GM21447 (cell line): ENCODE results near the gene NCKAP5.

Experiments used
- ATAC-seq: cut with Tn5 transposase; IDR thresholded peaks from one replicate; pipeline ENCODE4 v1.9.1; 2021; ENCODE audit not compliant: unreplicated experiment

Gene NCKAP5

DNA sequence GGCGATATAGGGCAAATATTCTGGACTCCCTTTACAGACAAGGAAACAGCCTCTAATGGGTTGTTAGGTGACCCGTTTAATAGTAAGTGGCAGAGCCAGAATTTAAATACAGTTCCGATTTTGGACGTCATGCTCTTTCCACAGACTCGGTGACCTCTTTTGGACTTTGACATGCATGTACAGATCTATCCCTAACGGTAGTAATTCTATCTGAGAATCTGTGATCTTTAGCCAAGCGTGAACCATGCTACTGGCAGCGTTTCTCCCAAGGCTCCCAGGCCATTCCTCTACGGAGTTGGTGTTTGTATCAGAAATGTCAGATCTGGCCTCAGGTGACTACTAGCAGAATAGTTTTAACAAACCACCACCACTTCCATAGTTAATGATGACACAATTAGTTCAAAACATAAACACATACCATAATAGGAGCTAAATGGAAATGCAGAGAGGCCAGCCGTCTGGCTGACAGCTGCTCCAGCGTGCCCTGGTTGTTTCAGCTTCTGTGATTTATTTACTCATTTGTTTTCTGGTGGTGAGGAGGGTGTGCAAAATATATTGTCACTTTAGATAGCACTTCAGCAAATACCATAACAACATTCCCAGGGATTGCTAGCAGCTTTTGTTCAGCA is 593.7 kb downstream of the NCKAP5 start:
- no peak for ATAC-seq

DNA sequence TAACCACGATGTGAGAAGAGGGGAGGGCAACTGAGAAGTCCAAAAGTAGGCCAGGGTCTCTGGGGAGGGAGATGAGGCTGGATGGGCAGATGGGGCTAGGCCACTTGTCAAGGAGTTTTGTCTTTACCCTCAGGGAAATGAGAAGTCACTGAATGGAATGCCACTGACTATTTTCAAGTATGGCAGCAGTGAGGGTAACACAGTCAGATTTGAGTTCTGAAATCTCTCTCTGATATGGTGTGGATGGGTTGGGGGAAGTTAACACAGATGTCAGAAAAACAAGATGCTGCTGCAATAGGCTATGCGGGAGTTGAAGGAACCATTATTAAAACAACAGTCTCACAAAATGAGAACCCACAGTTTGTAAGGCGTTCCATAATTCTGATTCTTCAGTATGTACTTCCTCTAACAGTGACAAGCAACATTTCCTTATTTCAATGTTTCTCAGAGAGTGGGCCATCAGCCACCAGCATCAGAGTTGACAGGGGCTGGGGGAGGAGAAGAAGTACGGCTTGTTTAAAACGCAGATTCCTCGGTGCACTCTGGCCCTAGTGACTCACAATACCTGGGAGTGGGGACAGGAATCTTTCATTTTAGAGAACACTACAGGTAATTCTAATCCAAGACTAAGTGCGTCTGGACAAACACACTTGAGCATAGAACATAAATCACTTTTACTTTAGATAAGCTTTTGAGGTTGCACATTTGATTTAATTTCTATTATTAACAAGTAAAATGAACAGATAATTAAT is 596.8 kb downstream of the NCKAP5 start:
- no peak for ATAC-seq

DNA sequence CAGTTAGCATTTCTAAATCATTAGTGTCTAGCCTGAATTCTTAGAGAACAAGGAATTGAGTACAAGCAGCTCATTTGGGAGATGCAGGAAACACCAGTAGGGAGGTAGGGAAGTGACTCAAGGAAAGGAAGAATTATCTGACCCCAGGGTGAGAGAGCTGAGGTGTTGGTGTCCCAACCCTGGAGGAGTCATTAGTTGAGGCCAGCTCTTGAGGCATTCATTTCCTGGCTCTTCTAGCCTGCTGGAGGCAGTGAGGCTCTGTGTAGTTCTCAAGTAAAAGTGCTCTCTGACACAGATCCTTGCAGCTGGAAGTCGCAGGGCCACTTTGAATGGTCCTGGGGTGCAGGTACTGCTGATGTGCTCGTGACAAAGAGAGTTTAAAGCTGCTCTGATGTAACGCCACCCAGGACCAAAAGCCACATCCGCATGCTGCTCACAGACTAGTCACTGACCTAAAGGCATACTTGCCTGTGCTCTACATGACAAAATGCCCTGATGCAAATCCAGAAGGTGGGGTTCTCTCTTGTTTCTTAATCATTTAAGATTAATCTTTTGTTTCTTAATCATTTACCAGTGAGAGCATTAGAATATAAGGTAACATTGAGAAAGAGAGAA is 598.8 kb downstream of the NCKAP5 start:
- no peak for ATAC-seq

DNA sequence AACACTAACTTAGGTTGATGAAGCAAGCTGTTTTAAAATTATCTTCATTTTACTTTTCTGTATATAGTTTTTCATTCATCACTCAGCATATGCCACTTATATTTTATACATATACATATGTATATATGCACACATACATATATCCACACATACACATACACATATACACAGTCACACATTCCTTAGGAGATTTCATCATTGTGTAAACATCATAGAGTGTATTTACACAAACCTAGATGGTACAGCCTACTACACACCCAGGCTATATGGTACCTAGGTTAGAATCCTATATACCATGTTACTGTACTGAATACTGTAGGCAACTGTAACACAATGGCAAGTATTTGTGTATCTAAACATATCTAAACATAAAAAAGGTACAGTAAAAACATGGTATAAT is 602.8 kb downstream of the NCKAP5 start:
- ATAC-seq: no peak

DNA sequence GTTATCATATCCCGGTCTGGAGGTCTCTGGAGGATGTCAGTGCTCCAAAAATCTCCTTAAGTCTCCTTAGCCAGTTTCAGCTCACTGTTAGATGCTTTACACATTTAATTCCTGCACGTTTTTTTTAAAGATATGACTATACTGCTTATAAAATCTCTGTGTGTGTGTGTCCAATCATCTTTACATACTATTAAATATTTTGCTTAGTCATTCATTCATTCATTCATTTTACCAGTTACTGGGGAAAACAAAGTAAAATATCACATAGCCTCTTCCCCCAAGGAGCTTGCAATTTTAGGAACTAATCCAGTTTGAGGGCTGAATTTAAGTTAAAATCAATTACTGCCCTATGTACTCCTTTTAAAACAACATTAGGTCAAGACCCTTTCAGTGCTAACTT is 605.1 kb downstream of the NCKAP5 start:
- ATAC-seq: no peak

DNA sequence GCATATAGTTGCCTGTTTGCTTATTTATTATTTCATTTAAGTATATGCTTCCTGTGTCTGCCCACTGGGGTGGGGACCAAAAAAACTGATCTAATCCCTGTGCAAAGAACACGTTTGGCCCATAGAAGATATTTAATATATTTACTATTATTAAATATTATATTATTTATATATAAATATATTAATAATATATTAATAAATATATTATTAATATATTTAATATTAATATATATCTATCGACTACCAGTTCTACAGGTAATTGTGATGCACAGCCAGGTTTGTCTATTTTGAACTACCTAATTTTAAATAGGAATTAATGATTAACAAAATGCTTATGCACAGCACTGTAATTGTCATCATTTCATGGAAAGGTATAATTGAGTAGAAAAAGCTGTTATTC is 609.4 kb downstream of the NCKAP5 start:
- ATAC-seq: no peak

DNA sequence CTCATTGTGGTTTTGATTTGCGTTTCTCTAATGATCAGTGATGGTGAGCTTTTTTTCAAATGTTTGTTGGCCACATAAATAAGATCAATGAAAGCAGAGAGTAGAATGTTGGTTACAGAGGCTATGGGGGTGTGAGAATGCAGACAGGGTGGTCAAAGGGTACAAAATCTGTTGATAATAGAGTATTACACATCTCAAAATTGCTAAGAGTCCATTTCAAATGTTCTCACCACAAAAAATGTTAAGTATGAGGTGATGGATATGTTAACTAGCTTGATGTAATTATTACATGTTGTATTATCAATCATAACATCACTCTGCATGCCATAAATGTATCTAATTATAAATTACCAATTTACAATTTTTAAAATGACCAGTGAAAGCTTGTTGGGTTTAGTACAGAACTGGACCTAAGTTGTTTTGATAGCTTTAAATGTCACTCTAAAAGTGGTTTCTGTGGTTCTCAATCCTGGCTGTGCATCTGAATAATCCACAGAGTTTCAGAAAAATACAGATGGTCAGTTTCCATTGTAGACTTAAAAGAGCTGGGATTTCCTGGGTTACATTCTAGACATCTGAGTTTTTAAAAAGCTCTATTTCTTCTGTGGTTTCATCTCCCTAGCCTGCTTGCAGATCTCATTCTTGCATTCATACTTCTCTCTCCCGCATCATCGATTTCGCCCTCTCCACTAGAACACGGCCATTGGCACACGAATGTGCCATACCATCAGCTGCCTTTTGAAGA is 612.2 kb downstream of the NCKAP5 start:
- ATAC-seq: no peak

DNA sequence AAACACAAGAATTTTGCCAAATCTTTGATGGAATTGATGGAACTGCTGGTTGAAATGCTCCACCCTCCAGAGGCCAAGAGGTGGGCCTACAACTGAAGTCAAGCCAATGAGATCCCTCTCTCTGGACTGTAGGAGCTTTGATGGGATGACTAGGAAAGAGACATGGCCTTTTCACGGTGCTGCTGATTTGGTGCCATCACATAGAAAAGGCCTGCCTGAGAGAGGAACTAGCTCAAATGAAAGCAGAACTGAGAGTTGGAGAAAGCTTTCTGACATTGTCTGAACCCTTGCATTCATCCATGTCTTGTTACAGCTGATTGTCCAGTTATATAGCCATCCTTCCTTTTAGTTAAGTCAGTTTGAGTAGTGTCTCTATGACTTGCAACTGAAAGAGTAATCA is 614.5 kb downstream of the NCKAP5 start:
- peak; percentile 76 for ATAC-seq

DNA sequence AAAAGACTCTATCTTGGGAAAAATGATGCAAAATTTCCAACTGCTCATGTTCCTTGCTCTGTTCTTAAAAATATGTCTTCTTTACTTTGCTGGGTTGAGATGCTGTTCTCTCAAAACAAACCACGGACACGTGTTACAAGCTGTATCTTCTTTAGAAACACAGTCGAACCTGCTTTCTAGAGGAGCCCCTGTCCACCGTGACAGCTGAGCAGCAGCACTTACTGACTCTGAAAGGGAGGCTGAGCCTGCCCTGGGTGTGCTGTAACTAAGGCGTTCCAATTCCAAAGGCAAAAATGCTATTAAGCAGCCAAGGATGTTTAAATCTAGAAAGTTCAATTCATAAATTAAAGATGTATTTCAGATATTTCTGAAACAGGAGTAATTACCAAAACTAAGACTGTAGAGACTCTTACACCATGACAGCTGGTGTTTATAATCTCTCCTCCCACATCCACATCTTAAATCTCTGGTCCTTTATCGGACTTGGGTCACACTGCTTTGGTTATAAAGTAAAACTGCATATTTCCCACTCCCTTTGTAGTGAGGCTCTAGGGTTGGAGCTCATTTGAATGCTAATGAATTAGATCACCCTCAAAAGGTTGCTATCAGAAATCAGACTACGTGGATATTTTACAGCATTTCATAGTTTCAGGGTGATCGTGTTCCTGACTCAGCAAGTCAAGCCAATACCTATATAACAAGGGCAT is 617.1 kb downstream of the NCKAP5 start:
- no peak for ATAC-seq

DNA sequence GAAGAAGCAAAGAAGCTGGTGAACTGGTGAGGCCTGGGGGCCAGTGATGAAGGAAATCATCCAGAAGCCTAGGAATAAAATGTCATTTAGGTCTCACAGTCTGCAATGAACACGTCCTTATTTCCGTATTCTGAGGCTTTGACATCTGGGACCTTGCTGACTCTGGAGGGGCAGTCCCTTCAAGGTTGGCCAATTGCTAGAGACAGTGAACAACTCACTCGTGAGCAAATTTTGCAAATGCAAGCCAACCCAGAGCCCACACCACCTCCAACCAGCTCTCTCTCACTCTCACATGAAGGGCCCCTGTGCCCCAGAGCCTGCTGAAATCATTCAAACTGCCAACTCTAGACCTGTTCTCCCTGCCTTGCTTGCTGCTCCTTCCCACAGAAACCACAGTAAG is 619.2 kb downstream of the NCKAP5 start:
- no peak for ATAC-seq

DNA sequence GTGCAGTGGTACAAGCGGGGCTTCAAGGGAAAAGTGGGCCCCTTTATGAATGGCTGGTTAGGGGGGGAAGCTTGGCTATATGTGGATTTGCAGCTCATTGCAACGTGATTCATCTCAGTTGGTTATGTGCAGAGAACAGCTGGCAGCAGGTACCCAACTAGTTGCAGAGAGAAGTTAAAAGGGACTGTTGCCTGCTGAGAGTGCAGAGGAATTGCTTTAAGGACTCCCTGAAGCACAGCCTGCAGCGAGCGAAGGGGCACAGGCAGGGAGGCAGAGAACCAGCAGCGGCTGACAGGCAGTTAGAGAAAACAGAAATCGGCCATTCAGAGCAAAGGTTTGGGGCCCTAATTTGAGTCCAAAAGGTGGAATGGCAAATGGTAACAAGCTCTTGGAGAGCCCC is 620.1 kb downstream of the NCKAP5 start:
- no peak for ATAC-seq

DNA sequence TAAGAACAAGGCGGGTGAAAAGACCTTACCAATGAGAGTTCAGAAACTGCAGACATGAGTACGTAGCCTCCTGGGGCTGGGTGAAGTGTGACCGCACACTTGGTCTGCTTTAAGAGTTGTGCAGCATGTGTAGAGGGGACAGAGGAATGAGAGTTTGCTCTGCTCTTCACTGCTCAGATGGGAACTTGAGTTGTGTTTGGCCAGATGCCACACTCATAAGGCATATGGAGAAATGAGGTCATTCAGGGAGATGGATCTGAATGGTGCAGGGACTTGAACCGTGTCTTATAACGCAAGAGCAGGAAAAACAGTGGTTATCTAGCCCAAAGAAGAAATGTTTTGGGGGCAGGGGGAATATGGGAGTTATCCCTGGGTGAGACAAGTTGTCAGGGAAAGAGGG is 624.4 kb downstream of the NCKAP5 start:
- ATAC-seq: no peak

DNA sequence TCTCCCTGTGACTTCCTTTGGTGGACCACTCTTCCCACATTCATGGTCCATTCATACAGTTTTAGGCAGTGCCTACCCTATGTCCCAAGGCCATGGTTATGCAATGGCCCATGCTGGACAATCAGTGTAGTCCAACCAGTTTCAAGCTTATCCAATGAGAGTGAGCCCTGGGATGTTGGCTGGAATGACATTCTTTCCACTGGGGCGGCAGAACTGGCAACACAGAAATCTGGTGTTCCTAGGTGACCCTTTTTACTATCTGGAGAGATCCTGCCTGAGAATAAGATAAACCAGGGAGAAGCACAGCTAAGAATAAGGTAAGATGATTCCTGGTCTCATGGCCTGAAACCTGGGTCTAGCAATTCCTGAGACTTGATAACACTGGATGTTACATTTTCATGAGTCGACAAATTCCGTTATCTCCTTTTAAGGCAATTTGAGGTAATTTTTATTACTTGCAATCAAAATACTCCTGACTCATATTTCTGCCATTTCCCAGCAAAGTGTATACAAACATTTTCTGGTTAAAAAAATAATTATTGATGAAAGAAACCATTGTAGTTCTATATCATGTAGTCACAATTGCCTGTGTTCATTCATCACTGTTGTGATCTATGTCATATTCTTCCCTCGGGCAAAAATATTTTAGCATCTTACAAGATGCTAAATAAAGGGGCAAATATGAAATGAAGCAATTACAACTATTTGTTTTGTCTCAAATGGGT is 626.8 kb downstream of the NCKAP5 start:
- ATAC-seq: no peak

DNA sequence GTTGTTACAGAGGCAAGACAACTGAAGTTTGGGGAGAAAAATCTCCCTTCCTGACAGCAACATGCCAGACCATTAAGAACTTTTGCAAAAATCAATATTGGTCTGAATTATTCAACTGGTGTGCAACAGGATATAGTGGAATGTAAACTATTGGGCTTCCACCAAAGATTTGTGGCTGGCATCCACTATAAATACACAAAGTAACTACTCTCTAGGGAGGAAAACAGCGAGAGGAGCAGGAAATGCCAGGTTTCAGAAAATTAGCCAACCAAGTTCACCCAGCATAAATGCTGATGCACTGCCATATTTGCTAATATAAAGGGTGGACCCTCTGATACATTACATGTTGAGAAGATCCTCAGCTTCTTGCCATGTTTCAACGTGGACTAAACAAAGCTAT is 630.6 kb downstream of the NCKAP5 start:
- no peak for ATAC-seq

DNA sequence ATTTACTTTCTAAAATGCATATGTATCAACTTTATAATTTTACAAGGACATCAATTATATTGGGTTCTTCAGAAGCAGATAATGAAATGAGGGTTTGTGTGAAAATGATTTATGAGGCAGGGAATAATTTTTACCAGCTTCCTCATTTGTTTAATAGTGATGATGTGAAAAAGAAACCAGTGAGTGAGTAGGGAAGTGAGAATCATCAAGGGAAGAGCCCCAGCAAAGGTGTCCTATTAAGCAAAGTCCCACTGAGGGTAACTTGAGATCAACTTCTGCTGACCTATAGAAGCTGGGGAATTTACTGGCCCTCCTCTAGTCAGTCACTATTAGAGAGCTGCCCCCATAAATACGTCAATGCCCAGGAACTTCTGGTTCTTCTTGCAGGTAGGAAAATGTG is 631.5 kb downstream of the NCKAP5 start:
- ATAC-seq: peak; percentile 83

DNA sequence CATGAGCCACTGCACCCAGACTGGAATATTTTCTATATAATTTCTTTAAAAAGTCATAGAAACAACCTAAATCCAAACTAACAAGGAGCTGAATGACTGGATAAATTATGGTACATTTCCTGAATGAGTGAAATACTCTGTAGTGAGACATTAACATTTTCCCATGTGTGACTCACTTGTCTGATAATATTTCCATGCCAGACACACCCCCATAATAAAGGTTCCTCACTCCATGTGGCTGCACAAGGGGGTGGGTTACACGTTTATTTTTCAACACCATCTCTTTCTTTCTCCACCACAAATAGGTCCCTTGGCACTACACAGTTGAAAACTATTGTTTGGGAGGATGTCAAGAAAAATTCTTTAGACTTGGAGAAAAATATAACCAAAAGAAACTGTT is 632.0 kb downstream of the NCKAP5 start:
- ATAC-seq: no peak

DNA sequence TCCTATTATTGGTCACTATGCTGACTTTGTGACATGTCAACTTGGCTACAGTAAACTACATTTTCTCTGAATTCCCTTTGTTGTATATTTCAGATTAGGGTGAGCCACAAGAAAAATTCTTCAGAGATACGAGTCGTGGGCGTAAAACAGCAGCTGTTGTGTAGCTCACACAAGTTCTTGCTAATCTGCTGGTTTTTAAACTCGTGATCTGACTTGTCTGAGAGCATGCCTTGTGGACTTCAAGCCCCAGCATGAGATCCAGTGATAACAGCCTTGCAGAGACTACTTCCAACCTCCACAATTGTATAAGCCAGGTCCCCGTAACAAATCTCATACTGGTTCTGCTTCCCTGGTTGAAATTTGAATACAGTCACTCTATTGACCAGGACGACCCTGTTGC is 638.5 kb downstream of the NCKAP5 start:
- ATAC-seq: no peak

DNA sequence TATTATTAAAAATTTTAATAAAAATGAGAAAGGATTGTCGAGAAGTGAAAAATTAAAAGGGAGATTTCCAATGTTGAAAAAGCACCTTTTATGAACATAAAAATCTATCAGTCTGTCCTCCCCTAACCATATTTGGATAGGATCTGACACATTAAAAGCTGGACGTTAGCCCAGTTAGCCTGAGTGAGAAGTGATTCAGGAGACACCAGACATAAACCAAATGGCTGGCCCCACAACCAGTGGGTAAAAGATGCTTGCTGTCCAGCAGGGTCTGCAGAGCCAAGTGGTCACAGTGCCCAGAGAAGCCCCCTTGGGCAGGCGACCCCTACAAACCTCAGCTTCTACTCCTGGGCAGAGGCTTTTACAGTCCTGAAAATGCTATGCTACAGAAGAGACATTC is 644.5 kb downstream of the NCKAP5 start:
- no peak for ATAC-seq

DNA sequence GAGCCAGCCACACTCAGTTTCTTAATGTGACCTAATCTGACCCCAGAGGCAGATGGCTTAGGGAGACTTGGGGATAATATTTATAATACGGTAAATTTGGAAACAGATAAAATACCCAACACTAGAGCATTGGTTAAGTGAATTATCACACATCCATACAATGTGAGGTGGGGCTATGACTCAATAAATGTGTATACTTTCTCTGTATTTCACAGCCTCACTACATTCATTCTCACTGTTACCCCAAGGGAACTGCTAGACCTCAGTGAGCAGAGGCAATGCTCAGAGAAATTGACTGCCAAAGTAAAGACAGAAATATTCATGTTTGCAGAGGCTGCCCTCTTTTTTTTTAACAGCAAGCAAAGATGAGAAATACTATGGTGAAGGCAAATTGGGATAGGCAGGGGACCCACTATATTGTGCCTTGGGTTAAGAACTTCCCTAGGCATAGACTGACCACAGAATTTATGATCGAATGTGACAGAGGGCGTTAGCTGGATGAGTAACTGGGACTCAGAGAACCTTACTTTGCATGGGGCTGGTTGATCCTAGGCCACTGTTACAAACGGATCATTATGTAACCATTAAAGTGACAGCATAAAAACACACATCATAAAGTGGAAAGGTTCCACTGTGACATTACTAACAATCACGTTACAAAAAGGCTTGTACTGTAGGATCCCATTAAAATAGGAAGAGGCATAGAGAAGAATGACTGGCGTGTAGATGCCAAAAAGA is 652.3 kb downstream of the NCKAP5 start:
- no peak for ATAC-seq
